ENCODE measurements around the gene WDR36. TPM values are rescaled to one million over a fixed set of nuclear protein-coding genes. Genes with fewer than 3 reads are reported as not detected.

WDR36 gene
- total and polyA plus RNA-seq, 2 of the 13 experiments (the other 11 are each of a cell fraction or from before 2014, with no cell fraction given): 18.2 to 40.6 TPM

DNA sequence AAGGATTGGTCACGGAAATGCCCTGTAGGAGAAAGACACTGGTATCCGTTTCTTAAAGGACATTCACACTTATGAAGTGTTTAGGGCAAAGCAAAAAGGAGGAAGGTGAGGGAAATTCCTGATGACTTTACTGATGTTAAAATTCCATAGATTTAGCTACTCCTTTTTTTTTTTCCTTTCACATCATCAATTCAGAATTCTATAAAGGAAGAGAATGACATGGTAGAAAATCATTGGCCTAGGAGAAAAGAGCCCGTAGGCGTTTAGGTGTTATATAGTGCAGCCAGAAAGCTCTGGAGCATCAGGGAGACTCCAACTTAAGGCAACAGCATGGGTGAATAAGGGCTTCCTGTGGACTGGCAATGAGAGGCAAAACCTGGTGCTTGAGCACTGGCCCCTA, 20.7 kb upstream of the WDR36 start, which contains the start of gene TSLP (continued):
- TF ChIP-seq, protein P1, sequence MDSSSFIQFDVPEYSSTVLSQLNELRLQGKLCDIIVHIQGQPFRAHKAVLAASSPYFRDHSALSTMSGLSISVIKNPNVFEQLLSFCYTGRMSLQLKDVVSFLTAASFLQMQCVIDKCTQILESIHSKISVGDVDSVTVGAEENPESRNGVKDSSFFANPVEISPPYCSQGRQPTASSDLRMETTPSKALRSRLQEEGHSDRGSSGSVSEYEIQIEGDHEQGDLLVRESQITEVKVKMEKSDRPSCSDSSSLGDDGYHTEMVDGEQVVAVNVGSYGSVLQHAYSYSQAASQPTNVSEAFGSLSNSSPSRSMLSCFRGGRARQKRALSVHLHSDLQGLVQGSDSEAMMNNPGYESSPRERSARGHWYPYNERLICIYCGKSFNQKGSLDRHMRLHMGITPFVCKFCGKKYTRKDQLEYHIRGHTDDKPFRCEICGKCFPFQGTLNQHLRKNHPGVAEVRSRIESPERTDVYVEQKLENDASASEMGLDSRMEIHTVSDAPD (CRISPR knock-in tag; IDR thresholded peaks at IDR 0.05): no peak
- no peak for TF ChIP-seq ATM (IDR thresholded peaks at IDR 0.05; ENCODE audit: borderline replicate concordance)
- no peak for TF ChIP-seq AKNA (CRISPR knock-in tag; IDR thresholded peaks at IDR 0.05; ENCODE audit: borderline replicate concordance)
- TF ChIP-seq ZC3H13 (CRISPR knock-in tag; IDR thresholded peaks at IDR 0.05): no peak
- no peak for TF ChIP-seq FOXK2 (IDR thresholded peaks at IDR 0.05)
- TF ChIP-seq ELF4 (CRISPR knock-in tag; IDR thresholded peaks at IDR 0.05; ENCODE audit: borderline replicate concordance): no peak
- no peak for TF ChIP-seq ZSCAN9 (CRISPR knock-in tag; IDR thresholded peaks at IDR 0.05; ENCODE audit: borderline replicate concordance)
- TF ChIP-seq ZNF382 (CRISPR knock-in tag; IDR thresholded peaks at IDR 0.05; ENCODE audit: borderline replicate concordance): no peak
- no peak for TF ChIP-seq KLF12 (CRISPR knock-in tag; IDR thresholded peaks at IDR 0.05; ENCODE audit: borderline replicate concordance)
- TF ChIP-seq, protein P2, sequence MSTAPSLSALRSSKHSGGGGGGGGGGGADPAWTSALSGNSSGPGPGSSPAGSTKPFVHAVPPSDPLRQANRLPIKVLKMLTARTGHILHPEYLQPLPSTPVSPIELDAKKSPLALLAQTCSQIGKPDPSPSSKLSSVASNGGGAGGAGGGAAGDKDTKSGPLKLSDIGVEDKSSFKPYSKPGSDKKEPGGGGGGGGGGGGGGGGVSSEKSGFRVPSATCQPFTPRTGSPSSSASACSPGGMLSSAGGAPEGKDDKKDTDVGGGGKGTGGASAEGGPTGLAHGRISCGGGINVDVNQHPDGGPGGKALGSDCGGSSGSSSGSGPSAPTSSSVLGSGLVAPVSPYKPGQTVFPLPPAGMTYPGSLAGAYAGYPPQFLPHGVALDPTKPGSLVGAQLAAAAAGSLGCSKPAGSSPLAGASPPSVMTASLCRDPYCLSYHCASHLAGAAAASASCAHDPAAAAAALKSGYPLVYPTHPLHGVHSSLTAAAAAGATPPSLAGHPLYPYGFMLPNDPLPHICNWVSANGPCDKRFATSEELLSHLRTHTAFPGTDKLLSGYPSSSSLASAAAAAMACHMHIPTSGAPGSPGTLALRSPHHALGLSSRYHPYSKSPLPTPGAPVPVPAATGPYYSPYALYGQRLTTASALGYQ (CRISPR knock-in tag; IDR thresholded peaks at IDR 0.05): no peak
